VCaP (cell line): ENCODE results near the gene CACNA1D.

Experiments used
- H3K27ac ChIP-seq: fragments of 450-650 bp; 2 replicates; pipeline ENCODE4 v1.5.1; 2017
- TF ChIP-seq, protein P1 (sequence below): fragments of 450-650 bp; conservative IDR thresholded peaks from 2 replicates; pipeline ENCODE4 v1.5.1; 2017; ENCODE audit warnings: mild to moderate bottlenecking, moderate library complexity

CACNA1D gene

DNA sequence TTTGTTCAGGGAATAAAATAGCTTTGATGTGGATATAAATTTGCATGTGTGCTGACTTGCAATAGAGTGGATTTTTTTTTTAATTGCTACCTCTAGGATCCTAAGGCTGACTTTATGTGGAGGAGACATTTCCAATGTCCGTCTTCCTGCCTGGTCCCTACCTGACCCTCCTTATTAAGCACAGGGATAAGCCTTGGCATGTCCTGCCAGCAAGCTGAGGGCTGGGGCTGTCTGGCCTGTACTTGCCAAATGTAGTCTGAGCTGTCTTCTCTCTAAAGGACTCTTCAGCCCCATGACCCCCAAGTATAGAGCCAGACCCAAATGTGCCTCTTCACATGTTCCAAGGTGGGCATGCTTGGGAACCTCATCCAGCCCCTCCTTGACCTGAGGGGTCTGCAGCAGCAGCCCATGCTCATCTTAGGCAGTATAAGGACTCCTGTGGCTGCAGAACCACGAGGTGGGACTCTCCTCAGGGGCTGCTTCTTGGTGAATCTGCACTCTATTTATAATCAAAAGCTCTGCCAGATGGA is 88.8 kb downstream of the CACNA1D start:
- no peak overlapping the region for H3K27ac ChIP-seq
- TF ChIP-seq, protein P1, sequence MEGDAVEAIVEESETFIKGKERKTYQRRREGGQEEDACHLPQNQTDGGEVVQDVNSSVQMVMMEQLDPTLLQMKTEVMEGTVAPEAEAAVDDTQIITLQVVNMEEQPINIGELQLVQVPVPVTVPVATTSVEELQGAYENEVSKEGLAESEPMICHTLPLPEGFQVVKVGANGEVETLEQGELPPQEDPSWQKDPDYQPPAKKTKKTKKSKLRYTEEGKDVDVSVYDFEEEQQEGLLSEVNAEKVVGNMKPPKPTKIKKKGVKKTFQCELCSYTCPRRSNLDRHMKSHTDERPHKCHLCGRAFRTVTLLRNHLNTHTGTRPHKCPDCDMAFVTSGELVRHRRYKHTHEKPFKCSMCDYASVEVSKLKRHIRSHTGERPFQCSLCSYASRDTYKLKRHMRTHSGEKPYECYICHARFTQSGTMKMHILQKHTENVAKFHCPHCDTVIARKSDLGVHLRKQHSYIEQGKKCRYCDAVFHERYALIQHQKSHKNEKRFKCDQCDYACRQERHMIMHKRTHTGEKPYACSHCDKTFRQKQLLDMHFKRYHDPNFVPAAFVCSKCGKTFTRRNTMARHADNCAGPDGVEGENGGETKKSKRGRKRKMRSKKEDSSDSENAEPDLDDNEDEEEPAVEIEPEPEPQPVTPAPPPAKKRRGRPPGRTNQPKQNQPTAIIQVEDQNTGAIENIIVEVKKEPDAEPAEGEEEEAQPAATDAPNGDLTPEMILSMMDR = no peak

DNA sequence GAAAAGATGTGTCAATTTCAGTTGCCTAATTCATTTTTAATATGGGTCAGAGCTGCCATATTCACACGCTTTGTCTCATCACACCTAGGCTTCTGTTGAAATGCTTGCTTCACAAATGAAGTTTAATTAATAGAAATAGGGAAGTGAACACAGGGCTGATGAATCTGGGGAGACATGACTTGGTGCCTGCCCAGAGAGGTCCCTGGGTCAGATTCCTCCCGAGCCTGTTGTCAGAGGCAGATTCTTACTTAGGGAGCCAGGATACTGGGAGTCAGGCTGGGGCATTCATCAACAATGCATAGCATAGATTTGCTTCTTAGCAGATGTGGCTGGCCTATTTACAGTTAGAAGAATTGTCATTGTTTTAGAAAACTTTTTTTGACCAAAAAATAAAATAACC is 90.6 kb downstream of the CACNA1D start:
- TF ChIP-seq, protein P1 = no peak
- no peak overlapping the region for H3K27ac ChIP-seq

DNA sequence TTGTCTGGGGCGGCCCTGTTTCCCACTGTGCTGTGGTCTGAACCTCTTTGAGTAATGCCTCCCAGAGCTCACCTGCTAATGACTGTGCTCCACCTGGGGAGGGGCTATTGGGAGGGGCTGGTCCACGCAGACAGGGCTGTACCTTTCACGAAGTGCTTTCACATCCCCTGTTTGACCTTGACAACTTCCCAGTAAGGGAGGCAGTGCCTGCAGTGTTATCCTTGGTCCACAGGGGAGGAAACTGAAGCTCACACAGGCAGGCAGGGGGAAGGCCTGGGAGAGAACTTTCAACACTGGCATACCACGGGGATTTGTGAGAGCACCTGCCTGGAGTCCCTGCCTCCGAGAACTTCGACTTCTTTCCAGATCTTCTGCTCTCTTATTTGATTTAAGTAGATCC is 91.2 kb downstream of the CACNA1D start:
- TF ChIP-seq, protein P1 = no peak
- no peak overlapping the region for H3K27ac ChIP-seq

DNA sequence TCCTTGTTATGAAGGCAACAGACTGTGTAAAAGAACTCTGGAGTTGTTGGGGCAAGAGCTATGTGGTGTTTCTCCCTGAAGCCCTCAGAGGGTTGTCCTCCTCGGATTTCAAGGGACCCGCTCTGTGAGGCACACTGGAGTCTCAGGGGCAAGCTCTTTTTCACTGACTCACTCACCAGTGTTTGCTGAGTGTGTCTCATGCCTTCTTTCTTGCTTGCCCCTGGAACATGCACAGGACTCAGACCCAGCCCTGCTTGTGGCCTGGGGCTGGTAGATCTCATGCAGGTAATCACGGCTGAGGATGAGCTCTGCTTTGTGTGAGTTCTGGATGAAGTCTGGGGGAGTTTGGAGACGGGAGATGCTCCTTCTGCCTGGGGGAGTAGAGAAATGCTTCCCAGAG is 93.7 kb downstream of the CACNA1D start:
- TF ChIP-seq, protein P1 = no peak
- no peak overlapping the region for H3K27ac ChIP-seq

DNA sequence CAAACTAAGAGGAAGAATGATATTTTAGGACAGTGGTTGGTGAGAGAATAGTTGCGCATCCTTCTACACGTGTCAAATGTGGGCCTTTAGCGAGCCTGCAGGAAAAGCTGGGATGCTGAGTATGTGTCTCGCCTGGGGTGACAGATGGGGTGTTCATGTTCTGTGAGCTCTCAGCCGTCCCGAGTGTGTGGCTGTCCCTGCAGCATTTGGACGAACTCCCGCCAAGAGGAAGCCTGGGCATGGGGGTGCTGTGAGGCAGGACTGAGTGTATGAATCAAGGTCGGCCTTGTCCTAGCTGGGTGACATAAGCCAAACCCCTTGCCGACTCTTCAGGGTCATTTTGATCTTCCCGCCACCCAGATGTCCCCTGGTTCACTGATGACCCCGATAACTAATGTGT is 94.8 kb downstream of the CACNA1D start:
- no peak overlapping the region for H3K27ac ChIP-seq
- TF ChIP-seq, protein P1 = no peak

DNA sequence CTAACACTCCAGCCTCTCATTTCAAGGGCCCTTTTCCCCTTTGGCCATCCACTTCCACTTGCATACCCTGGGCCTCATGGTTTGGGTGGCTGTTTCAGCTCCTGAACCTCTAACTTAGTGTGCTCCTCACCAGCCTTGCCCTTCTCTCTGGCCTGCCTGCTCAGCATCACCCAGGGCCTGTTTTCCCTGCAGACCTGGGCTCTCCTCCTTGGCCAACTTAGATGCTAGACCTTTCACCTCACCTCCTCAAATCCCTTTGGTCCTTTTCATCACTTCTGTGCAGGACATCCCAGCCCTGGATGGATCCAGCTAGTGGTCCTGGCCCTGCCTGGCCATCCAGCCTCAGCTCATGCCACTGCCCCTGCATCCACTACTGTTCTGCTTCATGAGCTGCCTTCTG is 95.4 kb downstream of the CACNA1D start:
- TF ChIP-seq, protein P1 = no peak

DNA sequence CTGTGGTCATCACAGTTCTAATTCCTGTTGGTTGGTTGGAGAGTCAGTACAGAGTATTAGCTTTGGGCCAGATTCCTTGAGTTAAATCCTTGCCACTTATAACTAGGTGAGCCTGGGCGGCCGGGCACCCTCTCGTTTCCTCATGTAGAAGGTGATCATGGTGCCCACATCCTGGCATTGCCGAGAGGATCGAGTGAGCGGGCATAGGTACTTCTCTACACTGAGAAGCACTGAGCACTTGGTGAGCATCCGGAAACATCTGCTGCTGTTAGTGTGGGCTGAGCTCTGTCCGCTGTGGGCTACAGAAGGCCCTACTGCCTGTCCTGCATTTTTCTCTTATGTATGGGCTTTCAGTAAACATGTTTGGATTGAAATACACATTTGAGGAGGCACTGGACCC is 96.2 kb downstream of the CACNA1D start:
- TF ChIP-seq, protein P1 = no peak
- no peak overlapping the region for H3K27ac ChIP-seq

More for the DNA sequence above, 95.4 kb downstream of the CACNA1D start:
- no peak overlapping the region for H3K27ac ChIP-seq
